GM19025 (cell line): Measurements from ENCODE around the gene SMAD5.

Experiments
- ATAC-seq: cut with Tn5 transposase; IDR thresholded peaks from one replicate; pipeline ENCODE4 v1.9.1; 2021; ENCODE audit warnings: mild to moderate bottlenecking, low read depth, moderate library complexity; ENCODE audit not compliant: unreplicated experiment

Gene SMAD5

GRCh38 chr5:136132557-136133221 lies at the start of gene SMAD5:
Gene SMAD5, plus strand, starts transcription at chr5:136132845. Its CDS starts 20,916 bp downstream, at chr5:136153761.
- ATAC-seq: peak; percentile 97

DNA sequence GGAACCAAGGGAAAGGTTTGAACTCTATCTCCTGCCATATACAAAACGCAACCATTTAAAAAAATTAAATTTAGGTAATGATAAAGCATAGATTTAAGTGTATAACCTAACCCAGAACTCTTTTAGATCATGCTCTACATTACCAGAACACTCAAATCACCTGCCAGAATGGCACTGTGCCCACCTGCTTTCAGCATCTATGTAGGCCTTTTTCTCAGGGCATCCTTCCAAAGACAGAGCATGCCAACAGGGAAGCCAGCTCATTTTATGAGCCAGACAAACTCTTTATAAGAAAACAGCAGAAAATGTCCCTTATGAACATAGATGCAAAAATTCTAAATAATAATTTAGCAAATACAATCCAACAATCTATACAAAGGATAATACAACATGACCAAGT lies 47.9 kb upstream of the SMAD5 start:
- no peak for ATAC-seq

- ATAC-seq: no peak
These were observed 45.7 kb upstream of the SMAD5 start for GRCh38 chr5:136086783-136087566.

DNA sequence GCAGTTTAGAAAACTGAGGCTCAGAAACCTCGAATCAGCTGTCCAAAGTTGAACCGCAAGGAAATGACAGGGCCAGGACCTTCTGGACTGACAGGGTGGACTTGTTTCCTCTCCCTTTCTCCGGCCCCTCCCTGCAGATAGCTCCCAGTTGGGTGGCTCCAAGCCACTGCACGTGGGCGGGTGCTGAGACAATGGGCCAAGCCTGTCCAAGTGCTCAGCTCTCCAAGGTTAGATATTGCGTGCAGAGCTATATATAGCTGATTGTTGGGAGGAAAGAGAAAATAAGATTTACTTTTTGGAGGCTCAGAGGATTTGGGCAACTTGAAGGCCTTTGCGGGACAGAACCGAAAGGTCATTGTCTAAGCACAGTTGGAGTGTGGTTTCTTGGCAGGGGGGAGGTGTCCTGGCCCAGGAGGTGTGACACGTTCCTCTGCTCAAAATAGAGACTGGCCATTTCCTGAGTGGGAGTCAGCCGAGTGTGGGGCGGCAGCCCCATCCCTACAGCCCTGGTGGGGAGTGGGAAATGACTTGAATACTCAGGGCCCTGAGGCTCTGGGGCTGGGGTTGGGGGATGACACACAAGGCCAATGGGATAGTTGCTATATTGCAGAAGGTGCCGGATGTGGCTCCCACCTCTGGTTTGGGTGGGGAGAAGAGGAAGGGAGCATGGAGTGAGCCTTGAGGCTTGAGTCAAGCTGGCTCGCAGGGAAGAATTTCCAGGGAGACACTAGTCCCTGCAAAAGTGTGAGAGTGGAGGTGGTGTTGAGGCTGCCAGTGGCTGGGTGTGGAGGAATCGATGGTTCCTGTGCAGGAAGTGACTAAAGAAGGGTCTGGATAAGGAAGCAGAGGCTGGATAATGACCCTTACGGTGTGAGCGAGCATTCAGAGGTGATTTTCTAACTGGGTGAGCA lies 44.4 kb upstream of the SMAD5 start:
- no peak for ATAC-seq

GRCh38 chr5:136089791-136090190 lies 42.9 kb upstream of the SMAD5 start:
- ATAC-seq: no peak

DNA sequence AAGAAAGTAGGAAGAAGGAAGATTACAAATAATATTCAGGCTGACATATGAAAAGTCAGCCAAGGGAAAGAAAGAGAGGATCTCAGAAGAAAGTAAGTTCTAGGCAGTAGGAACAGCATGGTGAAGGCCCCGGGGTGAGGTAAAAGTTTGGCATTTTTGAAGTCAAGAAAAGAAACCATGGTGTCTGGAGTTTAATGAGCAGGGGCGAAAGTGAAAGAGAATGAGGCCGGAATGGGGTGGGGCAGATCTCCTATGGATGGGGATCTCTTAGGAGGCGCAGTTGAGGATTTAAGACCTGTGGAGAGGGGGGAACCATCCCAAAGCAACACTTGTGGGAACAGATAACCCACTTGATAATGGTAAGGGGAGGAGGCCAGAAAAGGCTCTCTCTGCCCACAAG lies 42.3 kb upstream of the SMAD5 start:
- ATAC-seq: no peak

- ATAC-seq: no peak
These were observed 38.3 kb upstream of the SMAD5 start for GRCh38 chr5:136094189-136094912.

DNA sequence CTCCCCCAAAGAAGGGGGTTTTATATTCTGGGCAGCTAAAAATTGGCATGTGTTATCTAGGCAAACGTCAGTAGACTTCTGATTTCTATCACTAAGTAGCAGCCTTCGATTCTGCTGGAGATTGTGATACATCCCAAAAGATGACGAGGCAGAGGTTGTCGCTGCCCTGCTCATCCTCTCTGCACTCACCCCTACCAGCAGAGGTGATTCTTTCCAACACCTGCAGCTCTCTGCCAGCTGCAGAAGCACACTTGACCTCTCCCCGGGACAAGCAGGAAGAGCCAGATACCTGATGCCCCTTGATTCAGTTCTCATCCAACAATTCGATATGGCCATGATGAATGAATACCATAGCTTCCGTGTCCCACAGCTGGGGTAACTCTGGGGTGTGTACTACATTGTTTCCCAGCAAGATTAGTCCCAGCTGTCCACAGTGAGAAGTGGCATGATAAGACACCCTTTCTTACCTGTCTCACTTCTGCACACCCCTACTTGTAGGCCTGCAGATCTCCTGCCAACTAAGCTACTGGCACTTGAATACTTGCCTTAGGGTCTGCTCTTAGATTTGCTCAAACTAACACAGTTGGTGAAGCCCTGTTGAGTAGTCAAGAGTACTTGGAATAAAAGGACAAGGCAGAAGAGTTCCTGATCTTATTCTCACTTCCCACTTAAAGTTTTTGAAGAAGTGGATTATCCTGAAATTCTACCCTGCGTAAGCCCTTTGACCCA lies 37.6 kb upstream of the SMAD5 start:
- ATAC-seq: no peak

DNA sequence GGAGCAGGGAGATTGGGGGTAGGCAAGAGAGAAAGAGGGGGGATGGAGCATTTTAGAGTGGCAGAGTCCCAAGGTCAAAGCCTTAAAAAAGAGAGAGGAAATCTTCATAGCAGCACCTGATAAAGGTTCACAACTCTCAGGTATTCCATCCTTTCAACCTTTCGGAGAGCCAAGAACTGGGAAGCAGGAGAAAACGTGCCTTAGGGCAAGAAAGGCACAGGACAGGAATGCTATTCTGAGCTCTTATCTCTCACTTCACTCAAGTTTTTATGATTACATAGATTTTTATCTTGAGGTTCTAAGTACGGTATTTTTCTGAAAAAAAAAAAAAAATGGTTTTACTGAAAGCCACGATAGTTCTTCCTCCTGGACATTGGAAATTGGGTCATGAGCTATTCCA lies 34.5 kb upstream of the SMAD5 start:
- ATAC-seq: no peak

DNA sequence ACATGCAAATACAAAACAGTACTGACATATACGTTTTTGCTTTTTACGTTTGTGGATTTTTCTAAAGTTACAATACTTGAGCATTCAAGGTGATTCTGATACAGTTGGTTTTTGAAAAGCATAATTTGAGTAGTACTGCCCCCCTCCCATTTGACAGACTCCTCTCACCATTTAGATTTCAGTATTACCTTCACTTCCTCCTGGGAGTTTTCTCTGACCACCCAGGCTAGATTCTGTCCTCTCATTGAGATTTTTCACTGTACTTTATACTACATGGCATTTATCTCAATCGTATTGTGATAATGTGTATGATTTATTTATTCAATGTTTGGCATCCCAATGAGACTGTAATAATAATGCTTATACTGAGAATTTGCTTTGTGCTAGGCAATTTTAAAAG lies 32.8 kb upstream of the SMAD5 start:
- ATAC-seq: no peak

- ATAC-seq: no peak
These were observed 30.8 kb upstream of the SMAD5 start for GRCh38 chr5:136101884-136102283.

GRCh38 chr5:136103118-136103517 lies 29.5 kb upstream of the SMAD5 start:
- peak; percentile 67 for ATAC-seq

- no peak for ATAC-seq
These were observed 28.2 kb upstream of the SMAD5 start for GRCh38 chr5:136104306-136104965.

- no peak for ATAC-seq
These were observed 26.2 kb upstream of the SMAD5 start for GRCh38 chr5:136106351-136107031.

GRCh38 chr5:136108180-136108611 lies 24.4 kb upstream of the SMAD5 start:
- peak; percentile 69 for ATAC-seq

- no peak for ATAC-seq
These were observed 23.9 kb upstream of the SMAD5 start for GRCh38 chr5:136108766-136109165.

DNA sequence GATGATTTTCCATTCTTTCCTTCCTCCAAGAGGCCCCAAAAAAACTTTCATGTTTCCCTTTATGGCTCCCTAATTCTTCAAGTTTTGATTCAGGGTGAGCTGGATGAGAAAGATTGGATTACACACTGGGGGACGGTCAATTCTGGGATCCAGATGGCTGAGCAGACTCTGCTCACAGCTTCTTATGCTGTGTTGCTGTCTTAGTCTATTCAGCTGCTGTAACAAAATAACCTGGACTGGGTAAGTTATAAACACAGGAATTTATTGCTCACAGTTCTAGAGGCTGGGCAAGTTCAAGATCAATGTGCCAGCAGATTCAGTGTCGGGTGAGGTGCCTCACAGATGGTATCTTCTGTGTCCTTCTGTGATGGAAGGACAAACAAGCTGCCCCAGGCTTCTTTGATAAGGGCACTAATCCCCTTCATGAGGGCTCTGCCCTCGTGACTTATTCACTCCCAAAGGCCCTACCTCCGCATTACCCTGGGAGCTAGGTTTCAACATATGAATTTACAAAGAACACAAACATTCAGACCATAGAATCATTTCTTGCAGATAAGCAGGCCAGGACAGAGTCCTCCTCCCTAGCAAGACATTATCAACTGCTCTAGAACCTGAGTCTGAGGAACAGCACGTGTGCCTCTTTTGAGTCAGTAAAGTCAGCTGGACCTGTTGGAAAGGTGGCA lies 23.1 kb upstream of the SMAD5 start:
- ATAC-seq: no peak

DNA sequence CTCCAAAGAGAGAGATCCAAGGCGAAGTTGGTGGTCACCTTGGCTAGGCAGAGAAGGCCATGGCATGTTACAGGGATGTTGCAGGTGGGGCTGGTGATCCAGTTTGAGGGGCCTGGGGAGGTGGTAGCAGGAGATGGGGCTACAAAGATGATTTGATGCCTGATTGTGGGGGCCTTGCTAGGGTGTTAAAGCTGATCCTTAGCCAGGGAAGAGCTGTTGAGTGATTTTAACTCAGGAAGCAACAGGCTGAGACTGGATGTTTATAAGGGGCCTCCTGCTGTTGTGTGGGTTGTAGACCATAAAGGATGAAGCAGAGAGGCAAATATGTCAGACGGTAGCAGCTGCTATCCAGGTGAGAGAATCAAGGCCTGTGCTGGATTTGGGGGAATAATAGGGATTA lies 19.0 kb upstream of the SMAD5 start:
- no peak for ATAC-seq
